Fibroblast of pulmonary artery (primary cell): ENCODE data around the gene RCBTB1.

Experiments
- DNase-seq: peaks from one replicate; pipeline ENCODE4 v3.0.0-alpha.2; 2010; ENCODE audit warnings: low read depth
- H3K4me3 ChIP-seq: replicated peaks from 2 replicates; pipeline ENCODE4 v1.5.1; 2011; ENCODE audit warnings: low read depth, mild to moderate bottlenecking, control low read depth, low read length, moderate library complexity
- TF ChIP-seq, protein P1 (sequence below): IDR thresholded peaks from 2 replicates; pipeline ENCODE4 v1.5.1; 2011; ENCODE audit warnings: mild to moderate bottlenecking, control low read depth, low read length, inconsistent platforms; ENCODE audit errors: missing control alignments

Gene RCBTB1

GRCh38 chr13:49530457-49530856 is 54.9 kb downstream of the RCBTB1 start:
- no peak overlapping the region for H3K4me3 ChIP-seq
- no peak for DNase-seq
- TF ChIP-seq, protein P1, sequence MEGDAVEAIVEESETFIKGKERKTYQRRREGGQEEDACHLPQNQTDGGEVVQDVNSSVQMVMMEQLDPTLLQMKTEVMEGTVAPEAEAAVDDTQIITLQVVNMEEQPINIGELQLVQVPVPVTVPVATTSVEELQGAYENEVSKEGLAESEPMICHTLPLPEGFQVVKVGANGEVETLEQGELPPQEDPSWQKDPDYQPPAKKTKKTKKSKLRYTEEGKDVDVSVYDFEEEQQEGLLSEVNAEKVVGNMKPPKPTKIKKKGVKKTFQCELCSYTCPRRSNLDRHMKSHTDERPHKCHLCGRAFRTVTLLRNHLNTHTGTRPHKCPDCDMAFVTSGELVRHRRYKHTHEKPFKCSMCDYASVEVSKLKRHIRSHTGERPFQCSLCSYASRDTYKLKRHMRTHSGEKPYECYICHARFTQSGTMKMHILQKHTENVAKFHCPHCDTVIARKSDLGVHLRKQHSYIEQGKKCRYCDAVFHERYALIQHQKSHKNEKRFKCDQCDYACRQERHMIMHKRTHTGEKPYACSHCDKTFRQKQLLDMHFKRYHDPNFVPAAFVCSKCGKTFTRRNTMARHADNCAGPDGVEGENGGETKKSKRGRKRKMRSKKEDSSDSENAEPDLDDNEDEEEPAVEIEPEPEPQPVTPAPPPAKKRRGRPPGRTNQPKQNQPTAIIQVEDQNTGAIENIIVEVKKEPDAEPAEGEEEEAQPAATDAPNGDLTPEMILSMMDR, result no peak

GRCh38 chr13:49528161-49528560 is 57.2 kb downstream of the RCBTB1 start:
- DNase-seq, result no peak
- TF ChIP-seq, protein P1, result no peak
- H3K4me3 ChIP-seq, result no peak overlapping the region

DNA sequence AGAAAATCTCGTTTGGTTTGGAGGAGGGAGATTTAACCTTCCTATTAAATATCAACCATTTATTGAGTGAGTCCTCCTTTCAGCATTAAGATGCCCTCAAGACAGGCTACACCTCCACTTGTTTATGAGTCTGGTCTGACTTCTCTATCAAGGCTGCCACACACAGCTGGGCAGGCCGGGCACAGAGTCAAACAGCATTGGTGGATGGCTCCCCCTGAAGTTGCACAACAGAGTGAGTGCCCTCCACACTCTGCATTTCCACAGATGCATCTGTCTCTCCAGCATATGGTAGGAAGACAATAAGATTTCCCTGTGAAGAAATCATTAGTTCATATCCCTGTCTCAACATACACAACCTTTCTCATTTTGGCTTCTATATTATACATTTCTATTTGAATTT is 58.2 kb downstream of the RCBTB1 start:
- DNase-seq, result no peak
- TF ChIP-seq, protein P1, result no peak
- H3K4me3 ChIP-seq, result no peak overlapping the region

DNA sequence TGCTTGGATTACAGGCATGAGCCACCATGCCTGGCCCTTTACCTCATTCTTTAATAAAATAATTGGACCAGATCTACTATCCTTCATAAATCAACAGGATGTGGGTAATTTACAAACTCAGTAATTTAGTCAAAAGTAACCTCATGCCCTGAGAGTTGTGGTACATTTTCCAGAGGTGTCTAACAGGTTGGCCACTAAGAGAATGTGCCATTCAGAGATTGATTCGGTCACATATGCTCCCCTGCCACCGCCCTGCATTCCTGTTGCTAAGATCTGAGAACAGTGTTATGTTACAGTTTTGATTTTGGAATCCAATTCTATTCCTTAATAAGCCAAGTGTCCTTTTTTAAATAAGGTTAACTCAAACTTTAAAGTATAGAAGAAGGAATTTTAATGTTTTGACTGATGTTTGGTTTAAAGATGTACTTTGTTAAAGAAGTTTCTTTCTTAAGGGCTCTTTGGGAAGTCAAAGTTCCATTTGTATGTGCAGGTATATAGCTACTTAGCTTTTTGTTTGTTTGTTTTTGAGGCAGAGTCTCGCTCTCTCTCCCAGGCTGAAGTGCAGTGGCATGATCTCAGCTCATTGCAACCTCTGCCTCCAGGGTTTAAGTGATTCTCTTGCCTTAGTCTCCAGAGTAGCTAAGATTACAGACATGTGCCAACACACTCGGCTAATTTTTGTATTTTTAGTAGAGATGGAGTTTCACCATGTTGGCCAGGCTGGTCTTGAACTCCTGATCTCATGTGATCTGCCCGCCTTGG is 60.4 kb downstream of the RCBTB1 start:
- H3K4me3 ChIP-seq, result no peak overlapping the region
- DNase-seq, result no peak
- TF ChIP-seq, protein P1, result no peak

DNA sequence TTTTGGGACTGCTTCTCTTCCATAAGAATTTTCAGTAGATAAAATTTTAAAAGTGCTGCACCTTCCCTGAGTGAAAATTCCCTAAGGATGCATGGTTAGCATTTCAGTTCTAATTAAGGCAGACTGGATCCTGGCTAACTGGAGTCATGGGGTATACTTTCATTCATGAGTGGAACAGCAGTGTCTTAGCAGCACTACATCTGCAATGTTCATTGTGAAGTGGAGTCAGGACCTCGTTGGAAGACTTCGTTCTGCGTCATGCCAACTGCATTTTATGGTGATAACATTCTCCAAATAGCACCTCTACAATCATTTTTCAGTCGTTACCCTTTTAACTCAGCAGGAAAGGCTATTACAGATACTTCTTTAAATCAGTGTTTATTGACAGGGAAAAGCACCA is 64.1 kb downstream of the RCBTB1 start:
- TF ChIP-seq, protein P1, result no peak
- no peak for DNase-seq
- H3K4me3 ChIP-seq, result no peak overlapping the region

DNA sequence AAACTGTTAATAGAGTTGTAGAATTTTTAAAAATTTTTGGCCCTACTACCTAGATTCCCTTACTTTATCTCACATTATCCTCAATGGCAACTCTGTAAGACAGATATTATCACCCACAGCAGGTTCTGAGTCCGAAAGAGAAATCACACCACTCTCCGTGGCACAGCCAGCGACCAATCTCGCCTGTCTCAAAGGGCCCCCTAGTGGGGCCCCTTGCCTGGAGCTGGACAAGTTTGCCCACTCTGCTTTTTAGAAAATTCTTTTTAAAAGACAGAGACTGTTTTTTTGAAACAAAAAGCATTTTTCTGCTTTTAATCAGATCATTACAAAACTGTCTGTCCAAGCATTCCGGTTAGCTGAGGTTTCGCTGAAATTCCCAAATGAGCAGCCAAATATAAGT is 67.9 kb downstream of the RCBTB1 start:
- no peak overlapping the region for H3K4me3 ChIP-seq
- TF ChIP-seq, protein P1, result peak; percentile 35
- DNase-seq, result no peak

DNA sequence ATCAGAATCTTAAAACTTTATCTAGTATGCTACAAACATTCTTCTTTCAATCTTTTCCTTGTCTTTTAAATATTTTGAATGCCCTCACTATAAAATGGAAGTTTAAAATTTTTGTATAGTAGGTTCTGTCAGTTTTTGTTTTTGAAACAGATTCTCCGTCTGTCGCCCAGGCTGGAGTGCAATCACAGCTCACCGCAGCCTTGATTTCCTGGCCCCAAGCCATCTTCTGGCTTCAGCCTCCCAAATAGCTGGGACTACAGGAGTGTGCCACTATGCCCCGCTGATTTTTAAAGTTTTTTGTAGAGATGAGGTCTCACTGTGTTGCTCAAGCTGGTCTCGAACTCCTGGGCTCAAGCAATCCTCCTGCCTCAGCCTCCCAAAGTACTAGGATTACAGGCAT is 68.9 kb downstream of the RCBTB1 start:
- TF ChIP-seq, protein P1, result no peak
- no peak for DNase-seq
- H3K4me3 ChIP-seq, result no peak overlapping the region
